NCI-H2107 treated with DMSO at 0.1 percent for 48 hours (cell line): ENCODE measurements around the gene CAMTA2.
A peak's percentile ranks its signal among the peaks of the same experiment; 100 is the strongest.

Experiments used
- DNase-seq: peaks from one replicate; lab custom pipeline; 2025; ENCODE audit not compliant: unreplicated experiment; lab: John Stamatoyannopoulos, UW

The CAMTA2 gene

DNA sequence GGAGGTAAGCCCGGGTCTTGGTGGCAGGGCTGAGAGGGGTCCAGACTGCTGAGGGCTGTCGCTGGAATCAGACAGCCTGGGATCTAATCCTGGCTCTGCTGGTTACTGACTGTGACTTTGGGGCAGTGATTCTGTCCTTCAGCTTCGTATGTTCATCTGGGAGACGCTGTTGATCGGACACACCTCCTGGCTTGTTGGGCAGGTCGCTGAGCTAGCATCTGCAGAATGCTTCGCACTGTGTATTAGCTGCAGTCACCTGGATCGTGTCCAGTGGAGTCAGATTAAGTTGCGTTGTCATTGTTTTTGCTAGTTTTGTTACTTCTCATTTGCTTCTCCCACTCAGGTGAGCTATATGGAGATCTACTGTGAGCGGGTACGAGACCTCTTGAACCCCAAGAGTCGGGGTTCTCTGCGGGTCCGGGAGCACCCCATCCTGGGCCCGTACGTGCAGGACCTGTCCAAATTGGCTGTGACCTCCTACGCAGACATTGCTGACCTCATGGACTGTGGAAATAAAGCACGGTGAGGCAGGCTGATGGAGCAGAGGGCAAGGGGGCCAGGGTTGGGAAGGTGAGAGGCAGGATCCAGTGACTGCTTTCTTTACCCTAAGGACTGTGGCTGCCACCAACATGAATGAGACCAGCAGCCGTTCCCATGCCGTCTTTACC lies 14.8 kb upstream of the CAMTA2 start:
- DNase-seq: no peak

- no peak for DNase-seq
Observed at GRCh38 chr17:5000237-5000639, 12.8 kb upstream of the CAMTA2 start.

GRCh38 chr17:4999430-5000093 lies 12.1 kb upstream of the CAMTA2 start:
- no peak for DNase-seq

DNA sequence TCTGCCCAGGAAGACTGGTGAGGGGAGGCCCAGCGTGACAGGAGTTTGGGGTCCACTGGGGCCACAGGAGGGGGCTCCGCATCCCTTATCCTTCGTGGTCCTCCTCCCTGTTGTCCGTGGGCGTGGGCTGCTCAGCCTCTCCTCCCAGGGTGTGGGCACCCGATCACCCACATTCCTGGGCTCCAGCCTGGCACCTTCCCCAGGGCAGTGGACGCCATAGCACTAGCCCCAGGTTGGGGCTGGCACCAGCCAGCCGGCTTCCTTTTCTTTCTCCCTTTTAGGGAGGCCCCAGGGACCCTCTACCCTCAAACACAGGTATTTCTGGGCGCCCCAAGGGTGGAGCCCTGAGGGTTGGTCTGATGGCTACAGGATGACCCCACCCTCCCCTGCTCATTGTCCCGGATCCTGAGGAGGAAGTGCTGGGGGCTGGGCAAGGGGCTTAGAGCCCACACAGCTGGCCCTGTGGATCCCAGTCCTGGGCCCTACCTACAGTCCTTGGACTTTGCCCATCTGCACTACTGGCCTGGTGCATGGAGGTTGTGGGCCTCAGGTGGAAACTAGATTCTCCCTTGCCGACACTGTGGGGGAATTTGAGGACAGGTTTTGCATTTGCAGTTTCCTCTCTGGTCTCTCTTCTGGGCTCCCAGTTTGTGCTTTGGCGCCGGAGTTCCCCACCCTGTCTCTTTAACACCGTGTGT lies 11.4 kb upstream of the CAMTA2 start:
- DNase-seq: no peak

- no peak for DNase-seq
Observed at GRCh38 chr17:4998027-4998731, 10.7 kb upstream of the CAMTA2 start.

GRCh38 chr17:4997302-4998026 lies 10.0 kb upstream of the CAMTA2 start, which contains the start of the genes INCA1 and KIF1C:
INCA1 (minus strand) TSS chr17:4997522; CDS start chr17:4994437, 3,085 bp downstream.
KIF1C (plus strand) TSS chr17:4997950; CDS start chr17:5000247, 2,297 bp downstream.
- peak; percentile 27 for DNase-seq

- no peak for DNase-seq
Observed at GRCh38 chr17:4994081-4994595, 6.7 kb upstream of the CAMTA2 start.

- DNase-seq: peak; percentile 16
Observed at GRCh38 chr17:4987767-4988567, 492 bp upstream of the CAMTA2 start.

GRCh38 chr17:4986403-4986802 lies 1.1 kb downstream of the CAMTA2 start:
- DNase-seq: no peak

- DNase-seq: no peak
Observed at GRCh38 chr17:4982305-4982704, 5.2 kb downstream of the CAMTA2 start.

DNA sequence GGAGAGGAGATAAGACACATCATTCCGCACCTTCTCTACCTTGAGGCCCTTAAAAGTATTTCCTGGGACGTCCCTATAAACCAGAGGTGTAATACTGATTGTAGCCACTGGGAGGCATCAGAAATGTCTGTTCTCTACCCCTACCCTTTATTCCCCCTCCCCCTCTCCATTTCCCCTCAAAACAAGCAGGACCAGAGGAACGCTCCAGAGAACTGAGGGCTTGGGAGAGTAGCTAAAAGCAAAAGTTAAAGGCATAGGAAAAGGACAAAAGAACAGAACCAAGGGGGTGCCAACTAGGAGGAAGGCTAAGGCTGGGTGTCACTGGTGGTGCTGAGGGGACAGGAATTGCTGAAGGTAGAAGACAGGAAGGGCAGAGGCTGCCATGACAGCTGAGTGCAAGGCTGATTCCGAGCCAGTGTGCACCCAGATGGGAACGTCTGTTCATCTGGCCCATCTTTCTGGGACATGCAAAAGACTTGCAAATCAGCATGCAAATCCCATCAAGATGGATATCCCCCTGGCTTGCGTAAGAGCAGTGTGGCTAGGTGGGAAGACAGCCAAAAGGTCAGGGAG lies 6.7 kb downstream of the CAMTA2 start:
- no peak for DNase-seq

GRCh38 chr17:4978726-4979125 lies 8.7 kb downstream of the CAMTA2 start:
- no peak for DNase-seq

DNA sequence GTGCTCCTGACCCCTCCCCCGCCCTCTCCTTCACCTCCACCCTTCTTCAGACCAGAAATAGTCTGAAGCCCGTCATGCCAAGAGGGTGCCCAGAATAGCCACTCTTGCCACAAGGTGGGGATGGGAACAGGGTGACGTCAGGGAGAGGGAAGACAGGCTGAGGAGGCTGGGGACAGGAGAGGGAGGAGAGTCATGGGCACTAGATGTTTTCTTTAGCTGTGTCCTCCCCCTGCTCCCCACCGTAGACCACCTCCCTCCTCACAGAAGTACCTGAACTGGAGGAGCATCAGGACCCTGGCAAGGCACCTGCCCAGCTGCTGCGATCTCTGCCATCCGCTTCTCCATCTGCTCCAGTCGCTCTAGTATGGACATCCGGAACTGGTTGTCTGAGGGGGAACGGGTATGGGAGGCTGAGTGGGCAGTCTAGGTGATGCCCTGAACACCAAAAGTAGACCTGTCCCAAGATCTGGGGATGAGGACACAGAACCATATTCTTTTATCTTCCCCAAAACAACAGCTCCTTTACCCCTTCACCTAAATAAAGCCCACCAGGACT lies 13.3 kb downstream of the CAMTA2 start:
- no peak for DNase-seq

- no peak for DNase-seq
Observed at GRCh38 chr17:4973256-4974114, 14.0 kb downstream of the CAMTA2 start.

DNA sequence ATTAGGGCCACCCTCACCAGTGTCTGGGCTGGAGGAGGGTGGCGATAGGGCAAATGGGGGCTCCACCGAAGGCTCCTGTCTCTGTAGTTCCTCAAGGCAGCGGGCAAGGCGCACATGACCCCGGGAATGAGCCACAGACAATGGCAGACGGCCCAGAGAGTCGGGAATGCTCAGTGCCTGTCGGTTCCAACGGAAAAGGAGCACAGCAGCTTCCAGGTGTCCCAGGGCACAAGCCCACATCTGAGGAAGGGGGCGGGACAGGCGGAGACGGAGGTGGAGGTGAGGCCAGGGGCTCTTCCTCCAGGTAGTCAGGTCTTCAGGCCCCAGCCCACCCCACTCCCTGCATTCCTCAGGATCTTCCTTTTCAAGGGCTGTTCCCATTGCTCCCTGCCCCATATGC lies 14.7 kb downstream of the CAMTA2 start:
- no peak for DNase-seq

DNA sequence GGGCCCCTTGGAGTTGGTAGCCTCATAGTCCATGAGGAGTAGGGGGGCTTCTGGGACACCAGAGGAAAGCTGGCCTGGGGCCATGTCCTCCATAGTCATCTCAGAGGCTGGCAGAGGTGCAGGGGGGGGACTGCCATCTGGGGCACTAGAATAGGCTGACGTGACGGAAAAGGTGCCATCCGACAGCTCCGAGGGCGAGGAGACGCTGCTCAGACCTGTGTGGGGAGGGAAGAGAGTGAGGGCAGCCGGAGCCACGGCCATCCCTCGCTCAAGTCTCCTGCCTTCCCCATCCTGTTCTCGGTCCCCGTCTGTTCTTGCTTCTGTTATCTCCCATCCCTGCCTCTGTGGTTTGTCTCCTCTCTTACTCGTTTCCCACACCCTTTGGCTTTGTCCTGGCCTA lies 15.2 kb downstream of the CAMTA2 start:
- no peak for DNase-seq

DNA sequence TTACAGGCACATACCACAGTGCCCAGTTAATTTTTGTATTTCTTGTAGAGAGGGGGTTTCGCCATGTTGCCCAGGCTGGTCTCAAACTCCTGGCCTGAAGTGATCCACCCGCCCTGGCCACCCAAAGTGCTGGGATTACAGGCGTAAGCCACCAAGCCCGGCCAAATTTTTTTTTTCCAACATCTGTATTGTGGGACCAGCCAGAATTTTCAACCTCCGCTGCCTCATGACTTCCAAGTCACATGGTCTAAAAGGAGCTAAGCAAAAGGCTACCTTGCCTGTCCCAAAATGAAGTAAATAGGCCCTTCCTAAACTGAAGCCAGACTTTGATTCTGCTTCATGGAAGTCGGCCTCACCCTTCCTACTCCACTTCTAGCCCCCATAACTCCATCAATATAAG lies 15.6 kb downstream of the CAMTA2 start:
- no peak for DNase-seq

DNA sequence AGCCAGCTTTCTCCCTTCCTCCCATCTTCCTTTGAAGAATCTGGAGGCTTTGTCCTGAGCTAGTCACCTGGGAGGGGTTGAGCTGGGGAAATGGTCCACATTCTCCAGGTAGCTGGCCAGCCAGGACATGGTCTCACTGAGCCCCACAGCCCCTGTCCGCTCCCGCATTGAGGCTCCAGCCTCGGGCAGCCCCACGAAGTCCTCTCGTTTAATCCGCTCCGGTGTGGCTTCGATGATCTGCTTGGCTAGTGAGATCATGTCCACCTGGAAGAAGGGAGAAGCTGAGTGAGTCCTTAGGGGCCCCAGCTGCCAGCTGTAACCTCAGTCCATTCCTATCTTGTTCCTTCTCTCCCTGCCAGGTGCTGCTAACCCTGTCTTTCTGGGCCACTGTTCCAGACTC lies 17.2 kb downstream of the CAMTA2 start:
- DNase-seq: no peak
